SK-N-SH treated with all-trans-retinoic acid at 6 μM for 48 hours (cell line): ENCODE results near the gene ITPKB.

Experiments used
- ATAC-seq: fragments of 200-7000 bp; cut with Tn5 transposase; 3 replicates; pipeline ENCODE4 v1.9.1; 2020; ENCODE audit warnings: mild to moderate bottlenecking, moderate library complexity
- ARNTL ChIP-seq: fragments of 450-650 bp; formaldehyde crosslinking; IDR thresholded peaks from 2 replicates; pipeline ENCODE4 v1.5.0; 2020; ENCODE audit warnings: low read depth, mild to moderate bottlenecking, moderate library complexity, borderline replicate concordance
- BACH2 ChIP-seq: fragments of 250-450 bp; sonication (Bioruptor Pico); IDR thresholded peaks from 2 replicates; pipeline ENCODE4 v1.9.0; 2021; ENCODE audit warnings: mild to moderate bottlenecking, borderline replicate concordance
- CSDC2 ChIP-seq: fragments of 250-450 bp; sonication (Bioruptor Pico); IDR thresholded peaks from 2 replicates; pipeline ENCODE4 v1.5.0; 2020; ENCODE audit warnings: mild to moderate bottlenecking, moderate library complexity
- ESRRG ChIP-seq: fragments of 250-450 bp; sonication (Bioruptor Pico); IDR thresholded peaks from 2 replicates; pipeline ENCODE4 v1.6.1; 2021; ENCODE audit warnings: mild to moderate bottlenecking
- GLIS3 ChIP-seq: fragments of 250-450 bp; sonication (Bioruptor Pico); IDR thresholded peaks from 2 replicates; pipeline ENCODE4 v1.5.0; 2020; ENCODE audit warnings: mild to moderate bottlenecking, moderate library complexity
- ISL1 ChIP-seq: fragments of 250-450 bp; sonication (Bioruptor Pico); IDR thresholded peaks from 2 replicates; pipeline ENCODE4 v2.1.2; 2022; ENCODE audit warnings: mild to moderate bottlenecking, moderate library complexity
- OSR1 ChIP-seq: fragments of 250-450 bp; sonication (Bioruptor Pico); IDR thresholded peaks from 2 replicates; pipeline ENCODE4 v1.8.0; 2022; ENCODE audit warnings: moderate library complexity, mild to moderate bottlenecking, inconsistent platforms
- PPARA ChIP-seq: fragments of 250-450 bp; sonication (Bioruptor Pico); IDR thresholded peaks from 2 replicates; pipeline ENCODE4 v1.5.0; 2020; ENCODE audit warnings: mild to moderate bottlenecking, borderline replicate concordance
- RARB ChIP-seq: fragments of 250-450 bp; sonication (Bioruptor Pico); IDR thresholded peaks from 2 replicates; pipeline ENCODE4 v1.8.0; 2021; ENCODE audit warnings: mild to moderate bottlenecking, moderate library complexity
- SNAI2 ChIP-seq: fragments of 250-450 bp; sonication (Bioruptor Pico); IDR thresholded peaks from 2 replicates; pipeline ENCODE4 v1.5.0; 2020; ENCODE audit warnings: mild to moderate bottlenecking, moderate library complexity
- TCF4 ChIP-seq: fragments of 250-450 bp; sonication (Bioruptor Pico); IDR thresholded peaks from 2 replicates; pipeline ENCODE4 v1.8.0; 2021; ENCODE audit warnings: mild to moderate bottlenecking, moderate library complexity, borderline replicate concordance
- ZC3H10 ChIP-seq: fragments of 250-450 bp; sonication (Bioruptor Pico); IDR thresholded peaks from 2 replicates; pipeline ENCODE4 v1.5.1; 2021; ENCODE audit warnings: mild to moderate bottlenecking, moderate library complexity
- ZNF565 ChIP-seq: fragments of 450-650 bp; formaldehyde crosslinking; conservative IDR thresholded peaks from 2 replicates; pipeline ENCODE4 v1.5.0; 2020; ENCODE audit warnings: low read depth, mild to moderate bottlenecking, moderate library complexity
- ZNF70 ChIP-seq: fragments of 450-650 bp; formaldehyde crosslinking; IDR thresholded peaks from 2 replicates; pipeline ENCODE4 v1.5.0; 2020; ENCODE audit warnings: mild to moderate bottlenecking, moderate library complexity
- ZNF8 ChIP-seq: fragments of 450-650 bp; formaldehyde crosslinking; IDR thresholded peaks from 2 replicates; pipeline ENCODE4 v1.5.0; 2020; ENCODE audit warnings: mild to moderate bottlenecking, moderate library complexity
- TF ChIP-seq, protein P1 (sequence below): fragments of 250-450 bp; sonication (Bioruptor Pico); IDR thresholded peaks from 2 replicates; pipeline ENCODE4 v1.8.0; 2020; ENCODE audit warnings: mild to moderate bottlenecking, moderate library complexity, borderline replicate concordance
- TF ChIP-seq, protein P2 (sequence below): fragments of 250-450 bp; sonication (Bioruptor Pico); IDR thresholded peaks from 2 replicates; pipeline ENCODE4 v1.5.1; 2021; ENCODE audit warnings: mild to moderate bottlenecking, moderate library complexity
- TF ChIP-seq, protein P3 (sequence below): fragments of 250-450 bp; sonication (Bioruptor Pico); IDR thresholded peaks from 2 replicates; pipeline ENCODE4 v1.8.0; 2021; ENCODE audit warnings: low read depth, mild to moderate bottlenecking, moderate library complexity, borderline replicate concordance
- TF ChIP-seq, protein P4 (sequence below): fragments of 250-450 bp; sonication (Bioruptor Pico); IDR thresholded peaks from 2 replicates; pipeline ENCODE4 v1.5.0; 2020; ENCODE audit warnings: mild to moderate bottlenecking, moderate library complexity
- TF ChIP-seq, protein P5 (sequence below): fragments of 250-450 bp; sonication (Bioruptor Pico); IDR thresholded peaks from 2 replicates; pipeline ENCODE4 v1.5.1; 2020; ENCODE audit warnings: low read depth, mild to moderate bottlenecking, moderate library complexity

Gene ITPKB

DNA sequence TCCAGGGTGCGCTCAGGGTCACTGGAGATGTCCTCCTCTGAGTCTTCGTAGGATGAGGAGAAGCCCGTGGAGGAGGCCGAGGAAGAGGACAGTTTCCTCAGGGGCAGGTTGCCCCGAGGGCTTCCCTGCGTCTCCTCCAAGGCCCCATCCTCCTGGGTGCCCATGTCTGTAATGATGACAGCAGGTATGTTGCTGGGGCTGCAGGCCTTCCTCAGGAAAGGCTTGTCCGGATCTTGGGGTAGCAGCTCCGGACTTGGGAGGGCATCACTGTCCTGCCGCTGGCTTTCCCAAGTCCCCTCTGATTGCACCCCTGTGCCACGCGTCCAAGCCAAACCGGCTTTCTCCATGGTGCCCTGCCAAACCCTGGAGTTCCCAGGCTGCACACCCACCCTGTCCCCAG is 3.5 kb downstream of the ITPKB start:
- TF ChIP-seq ESRRG: no peak
- no peak for ATAC-seq

DNA sequence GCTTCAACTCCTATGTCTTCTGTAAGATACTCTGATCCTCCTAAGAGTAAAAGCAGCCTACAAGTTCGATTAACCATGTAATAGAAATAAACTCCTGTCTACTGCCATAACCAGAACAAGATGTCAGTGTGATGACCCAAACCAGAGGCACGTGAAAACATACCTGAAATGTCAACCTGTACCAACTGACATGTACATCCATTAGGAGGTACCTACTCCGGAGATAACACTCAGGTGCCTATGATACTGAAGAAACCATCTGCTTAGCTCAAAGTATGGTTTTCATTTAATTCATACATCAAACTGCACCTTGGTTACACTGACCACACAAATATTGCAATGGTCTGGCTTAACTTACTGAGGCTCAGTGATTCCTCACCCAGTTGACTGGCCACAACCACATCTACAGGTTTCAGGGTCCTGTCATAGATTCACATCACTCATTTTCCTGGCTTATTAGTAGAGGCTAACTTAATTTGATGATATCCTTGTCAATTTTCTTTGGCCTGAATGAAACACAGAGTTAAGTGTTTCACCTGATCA is 4.4 kb downstream of the ITPKB start:
- ATAC-seq: no peak
- TF ChIP-seq ISL1 (CRISPR knock-in tag) (no peak), CSDC2 (CRISPR knock-in tag) (no peak), PPARA (CRISPR knock-in tag) (no peak), SNAI2 (CRISPR knock-in tag) (no peak), ZNF565 (CRISPR knock-in tag) (no peak), ZC3H10 (no peak)
- TF ChIP-seq, protein P1, sequence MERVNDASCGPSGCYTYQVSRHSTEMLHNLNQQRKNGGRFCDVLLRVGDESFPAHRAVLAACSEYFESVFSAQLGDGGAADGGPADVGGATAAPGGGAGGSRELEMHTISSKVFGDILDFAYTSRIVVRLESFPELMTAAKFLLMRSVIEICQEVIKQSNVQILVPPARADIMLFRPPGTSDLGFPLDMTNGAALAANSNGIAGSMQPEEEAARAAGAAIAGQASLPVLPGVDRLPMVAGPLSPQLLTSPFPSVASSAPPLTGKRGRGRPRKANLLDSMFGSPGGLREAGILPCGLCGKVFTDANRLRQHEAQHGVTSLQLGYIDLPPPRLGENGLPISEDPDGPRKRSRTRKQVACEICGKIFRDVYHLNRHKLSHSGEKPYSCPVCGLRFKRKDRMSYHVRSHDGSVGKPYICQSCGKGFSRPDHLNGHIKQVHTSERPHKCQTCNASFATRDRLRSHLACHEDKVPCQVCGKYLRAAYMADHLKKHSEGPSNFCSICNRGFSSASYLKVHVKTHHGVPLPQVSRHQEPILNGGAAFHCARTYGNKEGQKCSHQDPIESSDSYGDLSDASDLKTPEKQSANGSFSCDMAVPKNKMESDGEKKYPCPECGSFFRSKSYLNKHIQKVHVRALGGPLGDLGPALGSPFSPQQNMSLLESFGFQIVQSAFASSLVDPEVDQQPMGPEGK (CRISPR knock-in tag): no peak
- TF ChIP-seq, protein P2, sequence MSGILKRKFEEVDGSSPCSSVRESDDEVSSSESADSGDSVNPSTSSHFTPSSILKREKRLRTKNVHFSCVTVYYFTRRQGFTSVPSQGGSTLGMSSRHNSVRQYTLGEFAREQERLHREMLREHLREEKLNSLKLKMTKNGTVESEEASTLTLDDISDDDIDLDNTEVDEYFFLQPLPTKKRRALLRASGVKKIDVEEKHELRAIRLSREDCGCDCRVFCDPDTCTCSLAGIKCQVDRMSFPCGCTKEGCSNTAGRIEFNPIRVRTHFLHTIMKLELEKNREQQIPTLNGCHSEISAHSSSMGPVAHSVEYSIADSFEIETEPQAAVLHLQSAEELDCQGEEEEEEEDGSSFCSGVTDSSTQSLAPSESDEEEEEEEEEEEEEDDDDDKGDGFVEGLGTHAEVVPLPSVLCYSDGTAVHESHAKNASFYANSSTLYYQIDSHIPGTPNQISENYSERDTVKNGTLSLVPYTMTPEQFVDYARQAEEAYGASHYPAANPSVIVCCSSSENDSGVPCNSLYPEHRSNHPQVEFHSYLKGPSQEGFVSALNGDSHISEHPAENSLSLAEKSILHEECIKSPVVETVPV (CRISPR knock-in tag): no peak
- TF ChIP-seq, protein P3, sequence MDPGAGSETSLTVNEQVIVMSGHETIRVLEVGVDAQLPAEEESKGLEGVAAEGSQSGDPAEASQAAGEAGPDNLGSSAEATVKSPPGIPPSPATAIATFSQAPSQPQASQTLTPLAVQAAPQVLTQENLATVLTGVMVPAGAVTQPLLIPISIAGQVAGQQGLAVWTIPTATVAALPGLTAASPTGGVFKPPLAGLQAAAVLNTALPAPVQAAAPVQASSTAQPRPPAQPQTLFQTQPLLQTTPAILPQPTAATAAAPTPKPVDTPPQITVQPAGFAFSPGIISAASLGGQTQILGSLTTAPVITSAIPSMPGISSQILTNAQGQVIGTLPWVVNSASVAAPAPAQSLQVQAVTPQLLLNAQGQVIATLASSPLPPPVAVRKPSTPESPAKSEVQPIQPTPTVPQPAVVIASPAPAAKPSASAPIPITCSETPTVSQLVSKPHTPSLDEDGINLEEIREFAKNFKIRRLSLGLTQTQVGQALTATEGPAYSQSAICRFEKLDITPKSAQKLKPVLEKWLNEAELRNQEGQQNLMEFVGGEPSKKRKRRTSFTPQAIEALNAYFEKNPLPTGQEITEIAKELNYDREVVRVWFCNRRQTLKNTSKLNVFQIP (CRISPR knock-in tag): no peak

DNA sequence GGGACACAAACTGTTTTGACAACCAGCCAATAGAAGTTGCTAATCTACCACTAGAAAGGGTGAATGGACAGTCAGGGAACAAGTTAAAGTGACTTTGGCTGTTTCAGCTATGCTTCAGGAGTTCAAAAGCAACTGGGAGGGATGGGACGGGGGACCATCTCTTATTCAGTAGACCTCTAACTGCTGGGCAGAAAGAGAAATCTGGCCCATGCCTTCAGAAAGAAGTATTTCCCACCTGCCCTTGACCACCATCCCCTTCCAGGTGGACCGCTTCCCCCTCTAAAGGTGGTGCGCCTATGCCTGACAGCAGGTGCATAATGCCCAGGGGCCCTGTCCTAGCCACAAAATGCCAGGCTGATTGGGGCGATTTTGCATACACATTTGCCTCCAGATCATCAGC is 5.2 kb downstream of the ITPKB start:
- no peak for ATAC-seq
- TF ChIP-seq OSR1 (CRISPR knock-in tag) (no peak), TCF4 (CRISPR knock-in tag) (no peak)
- TF ChIP-seq, protein P4, sequence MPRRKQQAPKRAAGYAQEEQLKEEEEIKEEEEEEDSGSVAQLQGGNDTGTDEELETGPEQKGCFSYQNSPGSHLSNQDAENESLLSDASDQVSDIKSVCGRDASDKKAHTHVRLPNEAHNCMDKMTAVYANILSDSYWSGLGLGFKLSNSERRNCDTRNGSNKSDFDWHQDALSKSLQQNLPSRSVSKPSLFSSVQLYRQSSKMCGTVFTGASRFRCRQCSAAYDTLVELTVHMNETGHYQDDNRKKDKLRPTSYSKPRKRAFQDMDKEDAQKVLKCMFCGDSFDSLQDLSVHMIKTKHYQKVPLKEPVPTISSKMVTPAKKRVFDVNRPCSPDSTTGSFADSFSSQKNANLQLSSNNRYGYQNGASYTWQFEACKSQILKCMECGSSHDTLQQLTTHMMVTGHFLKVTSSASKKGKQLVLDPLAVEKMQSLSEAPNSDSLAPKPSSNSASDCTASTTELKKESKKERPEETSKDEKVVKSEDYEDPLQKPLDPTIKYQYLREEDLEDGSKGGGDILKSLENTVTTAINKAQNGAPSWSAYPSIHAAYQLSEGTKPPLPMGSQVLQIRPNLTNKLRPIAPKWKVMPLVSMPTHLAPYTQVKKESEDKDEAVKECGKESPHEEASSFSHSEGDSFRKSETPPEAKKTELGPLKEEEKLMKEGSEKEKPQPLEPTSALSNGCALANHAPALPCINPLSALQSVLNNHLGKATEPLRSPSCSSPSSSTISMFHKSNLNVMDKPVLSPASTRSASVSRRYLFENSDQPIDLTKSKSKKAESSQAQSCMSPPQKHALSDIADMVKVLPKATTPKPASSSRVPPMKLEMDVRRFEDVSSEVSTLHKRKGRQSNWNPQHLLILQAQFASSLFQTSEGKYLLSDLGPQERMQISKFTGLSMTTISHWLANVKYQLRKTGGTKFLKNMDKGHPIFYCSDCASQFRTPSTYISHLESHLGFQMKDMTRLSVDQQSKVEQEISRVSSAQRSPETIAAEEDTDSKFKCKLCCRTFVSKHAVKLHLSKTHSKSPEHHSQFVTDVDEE (CRISPR knock-in tag): no peak

DNA sequence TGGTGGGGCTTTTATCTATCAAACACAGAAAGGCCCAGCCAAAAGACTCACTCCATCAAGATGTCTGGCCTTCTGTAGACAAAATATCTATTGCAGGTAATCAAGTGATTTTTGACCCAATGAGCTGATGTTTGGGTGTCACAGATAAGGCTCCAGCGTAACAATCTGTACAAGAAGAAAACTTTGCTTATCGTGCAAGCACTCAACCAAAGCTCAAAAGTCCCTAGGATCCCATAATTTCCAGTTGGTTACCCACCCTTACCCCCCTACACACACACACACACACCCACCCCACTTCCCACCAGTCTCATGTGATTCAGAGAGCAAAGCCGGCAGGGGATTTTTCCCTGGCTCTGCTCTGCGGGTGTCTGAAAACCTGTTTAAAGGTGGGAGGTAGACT is 5.8 kb downstream of the ITPKB start:
- no peak for ATAC-seq
- no peak for TF ChIP-seq ZNF8
- TF ChIP-seq ARNTL (CRISPR knock-in tag): no peak
- TF ChIP-seq, protein P2 (CRISPR knock-in tag): no peak
- no peak for TF ChIP-seq BACH2 (CRISPR knock-in tag)
- TF ChIP-seq RARB (CRISPR knock-in tag): no peak
- TF ChIP-seq, protein P1 (CRISPR knock-in tag): no peak
- TF ChIP-seq ZNF70 (CRISPR knock-in tag): no peak
- TF ChIP-seq ISL1 (CRISPR knock-in tag): no peak
- no peak for TF ChIP-seq ESRRG
- no peak for TF ChIP-seq PPARA (CRISPR knock-in tag)
- no peak for TF ChIP-seq OSR1 (CRISPR knock-in tag)
- TF ChIP-seq ZNF565 (CRISPR knock-in tag): no peak
- no peak for TF ChIP-seq GLIS3 (CRISPR knock-in tag)
- TF ChIP-seq, protein P4 (CRISPR knock-in tag): no peak
- TF ChIP-seq, protein P5, sequence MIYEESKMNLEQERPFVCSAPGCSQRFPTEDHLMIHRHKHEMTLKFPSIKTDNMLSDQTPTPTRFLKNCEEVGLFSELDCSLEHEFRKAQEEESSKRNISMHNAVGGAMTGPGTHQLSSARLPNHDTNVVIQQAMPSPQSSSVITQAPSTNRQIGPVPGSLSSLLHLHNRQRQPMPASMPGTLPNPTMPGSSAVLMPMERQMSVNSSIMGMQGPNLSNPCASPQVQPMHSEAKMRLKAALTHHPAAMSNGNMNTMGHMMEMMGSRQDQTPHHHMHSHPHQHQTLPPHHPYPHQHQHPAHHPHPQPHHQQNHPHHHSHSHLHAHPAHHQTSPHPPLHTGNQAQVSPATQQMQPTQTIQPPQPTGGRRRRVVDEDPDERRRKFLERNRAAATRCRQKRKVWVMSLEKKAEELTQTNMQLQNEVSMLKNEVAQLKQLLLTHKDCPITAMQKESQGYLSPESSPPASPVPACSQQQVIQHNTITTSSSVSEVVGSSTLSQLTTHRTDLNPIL: no peak
